Activated CD4-positive, alpha-beta T cell treated with anti-CD3 and anti-CD28 coated beads, Interleukin-2, amount 10 ng/mL, durations not matched to agents 24 days and 14 days (primary cell): ENCODE data around the gene IRF2. TPM values are rescaled to one million over a fixed set of nuclear protein-coding genes. Genes with fewer than 3 reads are reported as not detected.

ENCODE experiments used
- DNase-seq: peaks from one replicate; pipeline ENCODE4 v3.0.0; 2022
- H3K27ac Mint-ChIP-seq: one replicate; pipeline ENCODE4 v1.8.0; 2022; ENCODE audit warnings: mild to moderate bottlenecking, mixed read lengths
- H3K27me3 Mint-ChIP-seq: one replicate; pipeline ENCODE4 v1.8.0; 2022; ENCODE audit warnings: mixed read lengths
- H3K36me3 Mint-ChIP-seq: one replicate; pipeline ENCODE4 v1.8.0; 2022; ENCODE audit warnings: low read depth, mild to moderate bottlenecking, mixed read lengths
- H3K4me1 Mint-ChIP-seq: one replicate; pipeline ENCODE4 v1.8.0; 2021; ENCODE audit warnings: mixed read lengths
- H3K4me3 Mint-ChIP-seq: one replicate; pipeline ENCODE4 v1.8.0; 2022; ENCODE audit warnings: mild to moderate bottlenecking, moderate library complexity, mixed read lengths
- H3K9me3 Mint-ChIP-seq: one replicate; pipeline ENCODE4 v1.8.0; 2021; ENCODE audit warnings: mixed read lengths
- intact Hi-C: fragments of 100-400 bp; cut with micrococcal nuclease; formaldehyde crosslinking; loops from one replicate; pipeline ENCODE4 v1.15.1; 2023
- total RNA-seq: library from RNA; stranded (reverse); gene quantifications from 2 replicates; pipeline ENCODE4 v1.2.3, GENCODE V29; 2022

The IRF2 gene
- total RNA-seq, 1 donor from 2014 or later: 48.7 TPM

DNA sequence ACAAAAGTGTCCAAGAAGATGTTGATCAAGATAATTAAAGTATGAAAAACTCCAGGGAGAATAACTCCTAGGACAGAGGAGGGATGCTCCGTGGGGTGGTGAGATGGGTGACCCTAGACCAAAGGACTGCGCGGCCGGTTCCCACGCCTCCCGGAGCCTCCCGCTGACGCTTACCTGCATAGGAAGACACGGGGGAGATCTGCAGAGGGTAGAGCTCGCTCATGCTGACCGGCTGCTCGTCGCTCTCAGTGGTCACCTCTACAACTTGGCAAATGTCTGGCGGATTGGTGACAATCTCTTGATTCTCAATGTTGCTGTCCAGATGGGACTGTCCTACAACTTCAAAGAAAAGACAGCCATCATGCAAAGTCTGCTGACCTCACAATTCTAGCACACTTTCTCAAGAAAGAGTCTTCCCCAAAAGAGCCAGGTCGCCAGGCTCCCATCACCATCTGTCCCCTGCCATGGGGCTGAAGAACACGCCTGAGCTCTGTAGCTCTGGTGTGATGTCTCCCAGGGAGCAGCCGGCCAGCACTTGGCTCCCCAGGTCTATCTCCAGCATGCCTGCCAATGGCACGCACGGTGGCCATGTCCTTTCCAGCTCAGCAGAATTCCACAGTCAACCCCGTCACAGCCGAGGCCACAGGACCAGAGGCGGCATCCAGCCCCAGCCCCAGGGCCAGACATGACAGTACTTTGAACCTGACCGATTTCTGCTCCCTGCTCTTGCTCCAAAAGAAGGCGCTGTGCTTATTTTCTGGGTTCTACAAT, 75.4 kb downstream of the IRF2 start:
- no peaks in the 10 kb centered on the region for H3K27me3 Mint-ChIP-seq
- no peaks in the 10 kb centered on the region for H3K9me3 Mint-ChIP-seq
- peaks cover 35% of the 10 kb centered on the region for H3K4me1 Mint-ChIP-seq
- no peak for DNase-seq
- peaks cover 86% of the 10 kb centered on the region for H3K36me3 Mint-ChIP-seq
- H3K27ac Mint-ChIP-seq: no peak overlapping the region
- H3K4me3 Mint-ChIP-seq: no peak overlapping the region
- intact Hi-C loops: no loop called here

DNA sequence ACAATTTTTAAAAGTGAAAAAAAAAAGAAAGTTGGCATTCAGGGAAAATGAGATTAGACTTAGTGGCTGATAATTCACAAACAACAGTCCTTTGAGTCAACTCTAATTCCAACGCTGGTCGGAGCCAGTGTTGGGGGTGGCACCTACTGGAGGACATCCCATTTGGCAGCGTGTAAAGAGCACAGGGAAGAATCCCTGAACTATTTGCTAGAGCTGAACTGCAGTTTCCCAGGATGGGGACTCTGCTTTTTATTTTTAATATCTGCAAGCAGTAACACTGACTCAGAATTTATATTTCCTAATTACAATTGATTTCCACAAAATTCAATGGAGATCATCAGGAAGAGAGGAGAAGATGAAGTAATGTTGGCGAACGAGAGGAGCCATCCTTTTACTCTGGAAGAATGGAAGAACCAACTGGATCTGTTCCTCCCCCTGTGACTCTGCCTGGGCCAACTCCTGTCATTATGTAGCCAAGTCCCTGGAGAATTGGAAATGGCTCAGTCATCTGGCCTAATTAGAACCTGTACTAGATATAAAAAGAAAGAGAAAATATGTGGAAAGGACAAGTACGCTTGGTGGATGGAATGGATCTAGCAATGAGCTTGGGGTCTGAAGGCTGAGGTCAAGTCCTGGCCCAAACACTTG, 76.7 kb downstream of the IRF2 start:
- Mint-ChIP-seq H3K9me3 (no peaks in the 10 kb centered on the region), H3K36me3 (peaks cover 88% of the 10 kb centered on the region), H3K4me1 (peaks cover 32% of the 10 kb centered on the region), H3K27ac (no peak overlapping the region), H3K27me3 (no peaks in the 10 kb centered on the region), H3K4me3 (no peak overlapping the region)
- intact Hi-C loops: no loop called here
- DNase-seq: no peak

DNA sequence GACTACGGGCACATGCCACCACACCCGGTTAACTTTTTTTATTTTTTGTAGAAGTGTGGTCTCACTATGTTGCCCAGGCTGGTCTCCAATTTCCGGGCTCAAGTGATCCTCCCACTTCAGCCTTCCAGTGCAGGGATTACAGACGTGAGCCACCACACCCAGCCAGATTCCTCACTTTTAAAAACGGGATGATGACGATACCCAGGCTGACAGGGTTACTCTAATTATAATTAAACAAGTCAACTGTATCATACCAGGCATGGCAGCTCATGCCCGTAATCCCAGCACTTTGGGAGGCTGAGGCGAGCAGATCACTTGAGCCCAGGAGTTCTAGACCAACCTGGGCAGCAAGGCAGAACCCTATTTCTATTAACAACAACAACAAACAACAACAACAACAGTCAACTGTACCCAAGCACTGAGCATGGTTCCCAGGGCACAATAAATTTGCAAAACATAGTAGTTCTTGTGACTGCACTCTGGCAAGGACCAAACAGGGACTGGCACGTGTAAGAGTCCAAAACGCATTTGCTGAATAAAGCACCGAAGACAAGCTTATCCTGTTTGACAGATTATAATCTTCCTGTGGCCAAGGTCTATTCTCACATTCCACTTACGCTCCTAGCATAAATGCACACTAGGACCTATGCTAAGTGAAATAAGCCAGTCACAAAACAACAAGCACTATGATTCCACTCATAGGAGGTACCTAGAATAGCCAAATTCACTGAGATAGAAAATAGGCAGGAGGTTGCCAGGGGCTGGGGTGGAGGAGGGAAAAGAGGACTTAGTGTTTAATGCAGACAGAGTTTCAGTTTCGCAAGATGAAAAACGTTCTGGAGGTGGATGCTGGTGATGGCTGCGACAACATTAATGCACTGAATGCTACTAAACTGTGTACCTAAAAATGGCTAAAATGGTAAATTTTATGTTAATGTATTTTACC, 77.5 kb downstream of the IRF2 start:
- no peaks in the 10 kb centered on the region for H3K9me3 Mint-ChIP-seq
- H3K36me3 Mint-ChIP-seq: peaks cover 88% of the 10 kb centered on the region
- H3K27ac Mint-ChIP-seq: peak overlapping the region; percentile 38
- DNase-seq: no peak
- peaks cover 30% of the 10 kb centered on the region for H3K4me1 Mint-ChIP-seq
- intact Hi-C loops: no loop called here
- no peak overlapping the region for H3K4me3 Mint-ChIP-seq
- H3K27me3 Mint-ChIP-seq: no peaks in the 10 kb centered on the region

DNA sequence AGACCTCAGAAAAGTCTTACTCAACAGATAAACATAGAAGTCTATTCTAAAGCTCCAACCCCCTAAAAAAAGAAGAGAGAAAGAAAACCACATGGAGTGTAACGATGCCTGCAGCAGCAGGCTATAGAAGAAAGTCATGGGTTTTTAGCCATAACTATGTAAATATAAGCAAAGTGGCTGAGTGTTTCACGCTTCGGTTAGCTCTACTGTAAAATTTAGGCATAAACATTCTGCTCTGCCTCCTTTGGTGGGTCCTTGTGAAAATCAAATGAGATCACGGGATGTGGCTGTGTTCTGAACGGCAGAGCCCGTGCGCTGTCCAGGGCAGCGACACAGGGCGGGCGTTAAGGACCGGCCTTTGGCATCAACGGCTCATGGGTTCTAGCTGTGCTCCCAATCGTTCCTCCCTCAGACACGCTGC, 78.4 kb downstream of the IRF2 start:
- Mint-ChIP-seq H3K4me3 (no peak overlapping the region), H3K9me3 (no peaks in the 10 kb centered on the region), H3K4me1 (peaks cover 28% of the 10 kb centered on the region), H3K27ac (no peak overlapping the region), H3K27me3 (no peaks in the 10 kb centered on the region), H3K36me3 (peaks cover 89% of the 10 kb centered on the region)
- DNase-seq: no peak
- intact Hi-C loops: no loop called here

DNA sequence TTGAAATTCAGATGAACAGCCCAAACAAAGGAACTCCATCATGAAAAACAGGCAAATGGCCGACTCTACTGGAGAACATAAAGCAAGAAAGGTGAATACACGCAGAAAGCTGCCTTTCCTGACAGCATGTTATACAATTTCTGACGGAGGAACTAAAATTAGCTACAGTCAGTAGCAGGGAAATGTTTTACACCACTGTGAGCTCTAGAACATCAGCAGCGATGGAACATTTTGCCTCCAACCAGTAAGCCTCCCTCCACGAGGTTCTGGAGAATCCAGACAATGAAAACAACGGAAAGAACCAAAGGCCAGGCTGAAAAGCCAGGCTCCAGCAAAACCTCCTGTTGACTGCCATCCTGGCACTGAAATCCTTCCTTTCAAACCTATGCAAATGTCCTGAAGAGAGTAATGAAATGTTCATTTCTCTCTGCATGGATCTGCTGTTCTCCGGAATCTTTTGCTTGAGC, 78.9 kb downstream of the IRF2 start:
- intact Hi-C loops: no loop called here
- Mint-ChIP-seq H3K27me3 (no peaks in the 10 kb centered on the region), H3K4me3 (no peak overlapping the region), H3K36me3 (peaks cover 90% of the 10 kb centered on the region), H3K9me3 (no peaks in the 10 kb centered on the region), H3K4me1 (peaks cover 28% of the 10 kb centered on the region), H3K27ac (no peak overlapping the region)
- no peak for DNase-seq

DNA sequence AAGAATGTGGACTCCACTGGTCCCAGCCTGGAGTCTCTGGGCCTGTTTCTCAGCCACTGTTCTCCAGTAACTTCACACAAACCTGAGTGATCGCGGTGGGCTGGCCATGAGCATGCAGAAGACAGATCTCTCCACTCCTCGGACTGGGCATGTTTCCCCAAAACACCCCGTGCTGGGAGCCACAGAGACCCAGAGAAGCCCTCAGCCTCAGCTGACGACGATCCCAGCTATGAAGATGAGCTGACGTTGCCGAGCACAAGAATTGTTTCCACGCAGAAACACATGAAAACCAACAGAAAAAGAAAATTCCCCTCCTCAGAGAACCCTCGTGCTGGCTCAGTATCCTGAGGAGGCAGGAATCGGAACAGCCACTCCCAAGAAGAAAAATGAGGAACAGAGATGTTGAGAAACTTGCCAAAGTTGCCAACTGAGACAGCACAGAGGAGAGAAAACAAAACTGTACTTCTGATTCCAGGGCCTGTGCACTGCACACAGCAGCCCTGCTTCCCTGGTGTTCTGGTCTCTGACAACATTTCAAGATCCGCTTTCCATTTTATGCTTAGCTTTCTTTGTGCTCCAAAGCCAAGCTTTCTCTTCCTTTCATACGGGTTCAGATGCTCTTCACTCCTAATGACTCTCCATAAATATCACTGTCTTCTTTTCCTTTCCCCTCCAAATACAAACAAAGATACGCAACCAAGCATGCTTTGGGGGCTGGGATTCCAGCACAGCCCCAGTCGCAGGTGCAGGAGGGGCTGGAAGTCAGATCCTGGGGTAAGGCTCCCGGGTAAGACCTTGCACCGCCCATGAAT, 81.4 kb downstream of the IRF2 start:
- peaks cover 21% of the 10 kb centered on the region for H3K4me1 Mint-ChIP-seq
- no peak overlapping the region for H3K27ac Mint-ChIP-seq
- no peaks in the 10 kb centered on the region for H3K27me3 Mint-ChIP-seq
- no peaks in the 10 kb centered on the region for H3K9me3 Mint-ChIP-seq
- DNase-seq: no peak
- H3K36me3 Mint-ChIP-seq: peaks cover 91% of the 10 kb centered on the region
- intact Hi-C loops: no loop called here
- no peak overlapping the region for H3K4me3 Mint-ChIP-seq

DNA sequence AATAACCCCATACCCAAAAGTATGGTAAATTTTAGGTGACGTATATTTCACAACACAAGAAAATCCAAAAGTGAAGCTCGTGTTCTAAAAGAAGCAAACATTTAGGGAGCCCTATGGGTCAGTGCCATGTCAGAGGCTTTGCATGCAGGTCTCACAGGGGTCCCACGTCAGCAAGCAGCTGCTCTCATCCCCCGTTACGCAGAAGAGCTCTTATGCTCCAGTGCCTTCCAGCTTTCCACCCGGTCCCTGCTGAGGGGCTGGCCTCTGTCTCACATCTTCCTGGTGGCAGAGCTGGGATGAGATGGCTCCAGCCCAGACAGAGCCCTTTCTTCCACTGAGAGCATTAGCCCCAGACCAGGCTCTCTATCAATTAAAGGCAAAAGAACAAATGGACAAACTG, 82.0 kb downstream of the IRF2 start:
- Mint-ChIP-seq H3K27ac (no peak overlapping the region), H3K36me3 (peaks cover 89% of the 10 kb centered on the region), H3K9me3 (no peaks in the 10 kb centered on the region), H3K27me3 (no peaks in the 10 kb centered on the region), H3K4me1 (peaks cover 16% of the 10 kb centered on the region), H3K4me3 (no peak overlapping the region)
- intact Hi-C loops: no loop called here
- DNase-seq: no peak

DNA sequence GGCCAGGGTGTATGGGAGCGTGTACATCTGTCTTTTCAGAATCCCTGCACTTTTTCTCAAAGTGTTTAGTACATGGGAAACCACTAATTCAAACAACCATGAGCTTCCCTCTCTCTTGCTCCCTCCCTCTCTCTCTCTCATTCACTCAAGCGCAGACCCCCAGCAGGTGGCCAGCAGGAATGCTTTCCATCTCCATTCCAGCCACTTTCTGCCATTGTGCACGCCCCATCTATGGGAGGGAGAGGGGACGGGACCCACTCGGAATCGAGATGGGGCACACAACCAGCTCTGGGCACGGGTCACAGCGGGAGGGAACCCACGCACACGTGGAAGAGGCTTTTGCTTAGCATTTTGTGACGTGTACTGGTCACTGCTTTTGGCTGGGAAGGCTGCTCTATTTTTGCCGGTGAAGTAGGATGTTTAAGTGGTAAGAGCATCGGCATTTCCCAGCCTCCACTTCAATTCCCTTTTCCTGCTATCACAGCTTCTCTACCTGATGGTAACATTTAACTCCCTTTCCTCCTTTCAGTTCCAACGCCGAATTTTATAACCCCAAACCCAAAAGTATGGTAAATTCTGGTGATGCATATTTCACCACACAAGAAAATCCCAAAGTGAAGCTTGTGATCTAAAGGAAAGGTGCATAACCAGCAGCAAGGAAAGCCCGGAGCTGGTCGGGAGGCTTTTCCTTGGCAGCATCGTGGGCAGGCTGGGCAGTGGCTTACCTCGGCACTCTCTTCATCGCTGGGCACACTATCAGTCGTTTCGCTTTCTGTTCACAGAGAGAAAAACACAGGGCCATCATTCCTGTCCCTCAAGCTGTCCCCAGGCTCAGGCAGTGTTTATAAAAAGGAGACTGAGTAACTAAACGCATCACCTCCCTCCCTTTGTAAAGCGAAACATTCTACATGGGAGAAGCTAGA, 84.1 kb downstream of the IRF2 start:
- no peak overlapping the region for H3K4me3 Mint-ChIP-seq
- intact Hi-C loops: no loop called here
- no peak overlapping the region for H3K27ac Mint-ChIP-seq
- peaks cover 88% of the 10 kb centered on the region for H3K36me3 Mint-ChIP-seq
- H3K9me3 Mint-ChIP-seq: no peaks in the 10 kb centered on the region
- peaks cover 25% of the 10 kb centered on the region for H3K4me1 Mint-ChIP-seq
- H3K27me3 Mint-ChIP-seq: no peaks in the 10 kb centered on the region
- DNase-seq: no peak

DNA sequence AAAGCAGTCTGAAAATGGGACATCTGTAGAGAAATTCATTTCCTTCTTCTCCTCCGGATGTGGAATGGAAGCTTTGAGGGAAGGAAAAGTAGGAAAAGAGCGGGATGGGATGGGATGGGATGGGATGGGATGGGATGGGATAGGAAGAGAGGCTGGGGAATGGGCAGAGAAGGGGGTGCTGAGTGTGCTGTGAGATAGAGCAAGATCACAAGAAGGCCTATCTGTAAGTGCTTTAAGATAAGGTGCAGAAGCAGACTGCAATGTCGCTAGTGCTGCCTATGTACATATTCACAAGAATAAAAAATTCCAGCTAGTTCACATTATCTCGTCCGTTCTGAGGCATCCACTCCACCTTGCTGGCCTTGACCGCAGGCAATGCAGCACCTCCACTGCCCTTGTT, 86.2 kb downstream of the IRF2 start:
- DNase-seq: no peak
- Mint-ChIP-seq H3K36me3 (peaks cover 73% of the 10 kb centered on the region), H3K27me3 (no peaks in the 10 kb centered on the region), H3K9me3 (no peaks in the 10 kb centered on the region), H3K4me1 (peaks cover 36% of the 10 kb centered on the region), H3K4me3 (no peak overlapping the region), H3K27ac (no peak overlapping the region)
- intact Hi-C loops: no loop called here

DNA sequence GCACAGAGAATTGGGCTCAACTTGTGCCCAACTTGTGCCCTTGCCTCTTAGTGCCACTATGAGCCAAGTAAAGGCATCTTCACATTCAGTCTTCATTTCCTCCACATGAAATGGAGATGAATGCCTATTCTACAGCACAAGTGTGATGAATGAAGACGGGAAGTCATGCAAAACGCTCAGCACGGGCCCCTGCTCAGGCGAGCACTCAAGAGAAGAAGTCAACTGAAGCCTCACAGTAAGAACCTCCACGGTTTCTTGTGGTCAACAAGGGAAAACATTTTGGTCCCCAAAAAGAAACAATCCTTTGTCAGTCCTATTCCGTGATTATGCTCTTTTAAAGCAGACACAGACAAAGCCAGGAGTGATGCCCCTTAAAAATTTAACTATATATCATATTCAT, 87.0 kb downstream of the IRF2 start:
- peaks cover 43% of the 10 kb centered on the region for H3K4me1 Mint-ChIP-seq
- H3K4me3 Mint-ChIP-seq: no peak overlapping the region
- no peaks in the 10 kb centered on the region for H3K27me3 Mint-ChIP-seq
- H3K36me3 Mint-ChIP-seq: peaks cover 66% of the 10 kb centered on the region
- no peaks in the 10 kb centered on the region for H3K9me3 Mint-ChIP-seq
- H3K27ac Mint-ChIP-seq: no peak overlapping the region
- DNase-seq: no peak
- intact Hi-C loops: no loop called here

DNA sequence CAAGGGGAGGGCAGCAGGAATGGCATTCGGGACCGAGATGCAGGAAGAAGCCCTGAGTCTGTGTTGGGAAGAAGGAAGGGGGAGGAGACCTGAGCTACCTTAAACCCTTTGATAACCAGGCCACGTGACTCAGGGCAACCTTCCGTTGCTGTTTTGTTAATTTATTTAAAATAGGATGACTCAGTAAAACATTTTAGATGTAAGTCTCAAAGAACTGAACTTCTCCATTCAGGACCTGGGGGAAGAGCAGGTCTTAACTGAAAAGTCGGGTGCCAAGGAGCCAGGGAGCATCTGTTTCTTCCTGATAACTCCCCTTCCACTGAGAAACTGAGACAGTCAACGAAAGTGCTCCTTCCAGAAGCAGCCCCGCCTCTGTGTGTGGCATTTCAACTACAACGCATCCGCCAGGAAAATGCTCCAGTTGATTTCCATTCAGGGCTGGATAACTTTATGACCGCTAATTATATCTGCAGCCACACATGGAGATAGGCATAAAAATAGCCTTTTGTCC, 88.0 kb downstream of the IRF2 start:
- no peak for DNase-seq

DNA sequence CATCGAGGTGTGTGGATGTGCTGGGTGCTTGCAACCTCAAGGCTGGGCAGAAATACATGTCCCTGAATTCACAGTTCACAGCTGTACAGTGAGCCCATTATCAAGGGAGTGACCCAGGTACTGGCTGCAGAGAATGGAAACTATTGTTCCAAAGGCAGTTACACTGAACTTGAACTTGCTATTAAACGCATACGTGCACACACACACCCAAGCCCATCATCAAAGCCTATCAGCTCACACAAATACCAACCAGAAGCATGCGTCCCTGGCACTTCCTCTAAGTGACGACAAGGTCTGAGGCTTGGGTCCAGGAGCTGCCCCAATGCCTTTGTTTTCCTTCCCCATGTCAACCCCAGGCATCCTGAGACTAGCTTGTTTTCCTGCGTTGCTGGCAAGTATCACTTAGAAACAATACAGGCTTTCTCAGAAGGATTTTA, 88.6 kb downstream of the IRF2 start:
- peaks cover 1% of the 10 kb centered on the region for H3K9me3 Mint-ChIP-seq
- no peak overlapping the region for H3K4me3 Mint-ChIP-seq
- no peaks in the 10 kb centered on the region for H3K27me3 Mint-ChIP-seq
- peaks cover 63% of the 10 kb centered on the region for H3K36me3 Mint-ChIP-seq
- H3K27ac Mint-ChIP-seq: peak overlapping the region; percentile 59
- peaks cover 53% of the 10 kb centered on the region for H3K4me1 Mint-ChIP-seq
- no peak for DNase-seq
- intact Hi-C loops: no loop called here

More for the DNA sequence above, 88.0 kb downstream of the IRF2 start:
- H3K4me3 Mint-ChIP-seq: no peak overlapping the region
- H3K27ac Mint-ChIP-seq: no peak overlapping the region
- H3K9me3 Mint-ChIP-seq: no peaks in the 10 kb centered on the region
- intact Hi-C loops: no loop called here
- peaks cover 63% of the 10 kb centered on the region for H3K36me3 Mint-ChIP-seq
- no peaks in the 10 kb centered on the region for H3K27me3 Mint-ChIP-seq
- H3K4me1 Mint-ChIP-seq: peaks cover 53% of the 10 kb centered on the region
